GM19328 (cell line): ENCODE measurements around the gene NUBP2.
"Not testable (repeated sequence)": the region's sequence is repeated elsewhere in the genome, so short reads cannot be mapped to it uniquely, and the experiment has no call there.

ENCODE experiments used
- ATAC-seq: cut with Tn5 transposase; IDR thresholded peaks from one replicate; pipeline ENCODE4 v1.9.1; 2021; ENCODE audit warnings: mild to moderate bottlenecking, moderate library complexity; ENCODE audit not compliant: unreplicated experiment

NUBP2 gene

GRCh38 chr16:1784977-1785845 is 2.5 kb downstream of the NUBP2 start:
- ATAC-seq: no peak

GRCh38 chr16:1785846-1786170 is 3.0 kb downstream of the NUBP2 start:
- ATAC-seq: no peak

GRCh38 chr16:1786242-1787055 is 3.7 kb downstream of the NUBP2 start:
- ATAC-seq: no peak

GRCh38 chr16:1787056-1787321 is 4.2 kb downstream of the NUBP2 start:
- no peak for ATAC-seq

DNA sequence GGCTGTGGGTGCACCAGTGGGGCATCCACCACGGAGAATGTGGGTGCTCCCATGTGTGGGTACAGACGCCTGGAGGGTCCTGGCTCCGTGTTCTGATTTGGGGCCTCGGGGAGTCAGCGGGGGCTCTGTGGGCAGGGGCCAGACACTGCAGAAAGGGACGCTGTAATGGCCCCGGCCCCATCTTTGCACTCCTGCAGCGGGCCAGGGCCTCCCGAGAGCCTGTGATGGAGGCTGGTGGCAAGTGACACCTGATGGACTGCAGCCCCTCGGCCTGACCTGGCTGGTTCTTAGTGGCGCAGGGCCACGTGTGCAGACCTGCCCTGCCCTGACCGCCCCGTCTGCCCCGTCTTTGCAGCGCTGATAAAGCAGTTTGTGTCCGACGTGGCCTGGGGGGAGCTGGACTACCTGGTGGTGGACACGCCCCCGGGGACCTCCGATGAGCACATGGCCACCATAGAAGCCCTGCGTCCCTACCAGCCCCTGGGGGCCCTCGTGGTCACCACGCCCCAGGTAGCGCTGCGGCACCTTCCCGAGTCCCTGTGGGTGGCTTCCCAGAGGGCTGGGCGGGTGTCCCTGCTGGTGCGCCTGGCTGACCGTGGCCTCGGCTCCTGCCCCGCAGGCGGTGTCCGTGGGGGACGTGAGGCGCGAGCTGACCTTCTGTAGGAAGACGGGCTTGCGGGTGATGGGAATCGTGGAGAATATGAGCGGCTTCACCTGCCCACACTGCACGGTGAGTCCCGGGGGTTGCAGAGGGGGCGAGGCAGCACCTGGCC is 4.7 kb downstream of the NUBP2 start:
- no peak for ATAC-seq

DNA sequence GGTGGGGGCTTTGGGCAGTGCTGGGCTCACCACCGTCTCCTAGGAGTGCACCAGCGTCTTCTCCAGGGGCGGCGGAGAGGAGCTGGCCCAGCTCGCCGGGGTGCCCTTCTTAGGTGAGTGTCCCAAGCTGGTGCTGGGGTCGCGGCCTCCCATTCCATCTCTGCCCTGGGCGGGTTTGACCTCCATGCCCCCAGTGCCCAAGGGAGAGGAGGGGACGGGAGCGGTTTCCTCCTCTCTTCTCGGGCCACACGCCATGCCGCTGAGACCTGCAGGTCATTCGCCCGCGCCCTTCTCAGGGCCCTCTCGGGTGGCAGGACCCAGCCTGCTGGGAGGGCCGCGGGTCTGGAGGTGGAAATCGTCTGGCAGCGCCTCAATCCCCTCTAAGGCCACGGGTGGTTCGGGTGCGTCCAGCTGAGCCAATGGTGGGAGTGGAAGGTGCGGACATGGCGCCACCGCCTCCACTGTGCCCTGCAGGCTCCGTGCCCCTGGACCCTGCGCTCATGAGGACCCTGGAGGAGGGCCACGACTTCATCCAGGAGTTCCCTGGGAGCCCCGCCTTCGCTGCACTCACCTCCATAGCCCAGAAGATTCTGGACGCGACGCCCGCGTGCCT is 5.4 kb downstream of the NUBP2 start:
- no peak for ATAC-seq

DNA sequence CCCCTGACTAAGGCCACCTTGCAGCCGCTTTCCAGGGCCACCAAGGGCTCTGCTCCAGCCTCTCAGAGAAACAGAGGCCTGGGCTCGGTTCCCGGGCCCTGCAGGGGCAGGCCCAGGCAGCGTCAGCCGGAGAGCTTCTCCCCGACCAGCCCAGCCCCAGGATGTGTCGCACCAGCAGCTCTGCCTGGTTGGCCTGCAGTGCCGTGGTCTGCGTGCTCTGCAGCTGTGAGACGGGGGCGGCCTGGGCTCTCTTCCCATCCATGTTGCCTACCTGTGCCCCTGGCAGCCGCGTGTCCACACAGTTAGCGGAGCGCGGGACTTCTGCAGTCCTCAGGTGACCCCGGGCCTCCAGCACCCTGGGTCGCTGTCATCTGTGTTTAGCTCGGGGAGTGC is 5.9 kb downstream of the NUBP2 start:
- ATAC-seq: no peak

DNA sequence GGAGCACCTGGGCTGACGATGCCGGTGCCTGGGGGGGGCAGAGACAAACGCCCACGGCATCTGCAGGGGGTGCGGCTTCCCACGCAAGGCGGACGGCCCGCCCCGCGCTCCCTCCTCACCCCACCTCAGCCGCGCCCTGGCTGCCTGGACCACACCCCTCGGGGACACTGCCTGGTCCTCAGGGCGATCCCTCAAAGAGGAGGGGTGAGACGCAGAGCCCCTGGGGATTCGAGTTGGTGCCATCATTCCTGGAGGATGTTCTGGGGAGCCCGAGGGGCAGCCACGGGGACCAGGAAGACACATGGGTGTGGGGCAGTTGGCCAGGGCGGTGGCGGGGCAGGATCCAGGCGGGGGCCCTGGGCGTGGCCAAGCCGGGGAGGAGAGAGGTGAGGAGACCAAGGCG is 6.9 kb downstream of the NUBP2 start:
- ATAC-seq: no peak

DNA sequence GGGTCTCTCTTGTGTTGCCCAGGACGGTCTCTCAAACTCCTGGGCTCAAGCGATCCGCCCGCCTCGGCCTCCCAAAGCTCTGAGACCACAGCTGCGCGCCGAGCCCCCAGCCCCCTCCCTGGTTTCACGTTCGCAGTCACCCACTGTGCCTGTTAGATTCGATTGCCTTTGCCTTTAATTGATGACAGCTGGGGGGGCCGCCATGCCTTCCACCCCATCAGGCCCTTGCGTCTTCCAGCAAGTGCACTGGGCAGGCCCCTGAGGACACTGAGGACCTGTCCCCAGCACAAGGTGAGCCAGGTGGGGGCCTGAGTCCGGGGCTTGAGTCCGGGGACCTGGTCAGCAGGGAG is 7.5 kb downstream of the NUBP2 start:
- no peak for ATAC-seq

DNA sequence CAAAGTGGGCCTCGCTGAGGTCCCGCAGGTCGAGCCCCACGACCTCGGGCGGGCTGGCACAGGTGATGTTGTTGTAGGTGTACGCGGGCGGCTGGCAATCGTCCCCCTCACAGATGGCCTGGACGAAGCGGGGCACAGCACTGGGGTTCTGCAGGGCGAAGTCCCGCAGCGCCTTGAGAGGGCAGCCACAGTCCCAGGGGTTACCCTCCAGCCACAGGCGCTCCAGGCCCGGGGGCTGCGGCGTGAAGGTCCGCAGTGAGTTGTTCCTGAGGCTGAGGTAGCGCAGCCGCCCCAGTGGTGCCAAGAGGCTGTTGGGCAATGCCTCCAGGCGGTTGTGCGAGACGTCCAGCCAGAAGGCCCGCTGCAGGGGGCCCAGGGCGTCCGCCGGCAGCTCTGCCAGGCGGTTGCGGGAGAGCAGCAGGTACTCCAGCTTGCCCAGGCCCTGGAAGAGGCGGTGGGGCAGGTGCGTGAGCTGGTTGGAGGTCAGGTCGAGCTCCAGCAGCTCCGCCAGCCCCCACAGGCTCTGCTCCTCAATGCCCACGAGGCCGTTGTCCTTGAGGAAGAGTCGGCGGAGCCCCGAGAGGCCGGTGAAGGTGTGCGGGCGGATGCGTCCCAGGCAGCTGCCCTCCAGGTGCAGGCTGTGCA is 8.0 kb downstream of the NUBP2 start:
- no peak for ATAC-seq

DNA sequence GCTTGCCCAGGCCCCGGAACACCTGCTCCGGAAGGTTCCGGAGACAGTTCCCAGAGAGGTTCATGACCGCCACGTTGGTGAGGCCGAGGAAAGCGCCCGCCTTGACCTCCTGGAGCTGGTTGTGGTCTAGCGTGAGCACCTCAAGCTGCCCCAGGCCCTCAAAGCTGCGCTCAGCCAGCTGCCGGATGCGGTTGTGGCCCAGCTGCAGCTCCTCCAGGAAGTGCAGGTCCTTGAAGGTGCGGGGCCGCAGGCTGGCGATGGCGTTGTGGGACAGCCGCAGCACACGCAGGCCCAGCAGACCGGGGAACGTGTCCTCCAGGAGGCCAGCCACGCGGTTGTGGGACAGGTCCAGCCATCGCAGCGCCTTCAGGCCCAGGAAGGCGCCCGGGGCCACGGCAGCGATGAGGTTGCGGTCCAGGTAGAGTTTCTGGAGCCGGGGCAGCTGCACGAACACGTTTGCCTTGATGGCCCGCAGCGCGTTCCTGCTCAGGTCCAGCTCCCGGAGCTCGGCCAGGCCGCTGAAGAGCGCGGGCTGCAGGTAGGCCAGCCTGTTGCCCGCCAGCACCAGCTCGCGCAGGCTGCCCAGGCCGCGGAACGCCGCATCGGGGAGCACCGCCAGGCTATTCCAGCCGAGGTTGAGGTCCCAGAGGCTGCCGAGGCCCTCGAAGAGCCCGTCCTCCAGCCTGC is 8.6 kb downstream of the NUBP2 start:
- no peak for ATAC-seq

GRCh38 chr16:1791943-1792812 is 9.4 kb downstream of the NUBP2 start:
- no peak for ATAC-seq

DNA sequence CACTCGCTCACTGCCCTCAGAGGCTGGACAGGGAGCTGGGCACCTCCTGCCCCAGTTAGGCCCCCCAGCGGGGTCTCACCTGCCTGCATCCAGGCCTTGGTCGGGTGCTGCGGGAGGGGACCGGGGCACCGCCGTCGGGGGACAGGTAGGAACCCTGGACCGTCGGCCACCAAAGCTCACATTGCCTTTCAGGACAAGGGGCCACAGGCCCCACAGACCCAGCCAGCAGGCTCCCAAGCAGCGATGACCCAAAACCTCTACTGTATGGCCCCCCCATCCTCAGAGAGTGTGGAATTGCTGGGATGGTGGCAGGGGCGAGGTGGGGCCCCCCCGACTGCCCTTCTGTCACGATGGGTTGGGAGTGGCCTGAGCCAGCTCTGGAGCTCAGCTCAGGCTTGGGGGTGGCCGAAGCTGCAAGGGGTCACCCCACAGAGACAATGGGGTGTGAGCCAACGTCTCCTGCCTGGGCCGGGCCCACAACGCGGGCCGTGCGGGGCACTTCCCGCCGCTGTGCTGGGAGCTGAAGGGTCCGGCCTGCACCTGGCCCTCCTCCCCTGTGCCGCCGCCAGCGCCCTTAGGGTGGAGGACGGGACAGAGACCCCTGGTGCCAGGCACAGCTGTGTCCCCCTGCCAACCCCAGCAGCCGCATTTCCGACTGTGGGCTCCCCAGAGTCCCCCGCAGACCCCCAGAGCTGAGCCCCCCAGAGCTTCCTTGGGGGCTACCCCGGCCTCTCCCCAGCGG is 10.2 kb downstream of the NUBP2 start:
- ATAC-seq: no peak

DNA sequence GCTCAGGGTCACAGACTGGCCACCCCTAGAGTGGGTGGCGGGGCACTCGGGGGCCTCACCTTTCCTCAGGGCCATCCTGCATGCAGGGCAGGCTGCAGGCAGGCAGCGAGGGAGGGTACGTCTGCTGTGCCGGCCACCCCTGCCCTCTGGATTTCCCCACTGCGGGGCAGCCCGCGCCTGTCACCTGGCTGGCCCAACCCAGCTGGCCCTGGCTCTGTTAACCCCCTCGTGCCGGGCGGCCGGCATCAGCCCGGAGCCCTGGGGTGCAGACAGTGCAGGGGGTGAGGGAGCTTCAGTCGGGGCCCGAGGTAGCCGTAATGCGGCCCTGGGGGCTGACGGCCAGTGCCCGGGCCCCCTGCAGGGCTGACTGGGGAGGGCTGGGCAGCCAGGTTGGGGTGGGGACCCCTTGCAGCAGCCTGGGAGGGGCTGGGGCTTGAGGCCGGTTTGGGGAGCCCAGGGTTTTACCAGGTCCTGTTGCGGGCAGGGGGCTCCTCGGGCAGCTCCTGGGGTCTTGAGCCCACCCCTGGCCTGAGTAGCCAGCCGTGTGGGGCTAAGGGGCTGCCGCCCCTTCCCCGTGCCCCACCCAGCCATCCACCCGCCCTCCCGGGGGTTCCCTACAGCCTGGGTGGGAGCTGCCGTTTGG is 10.9 kb downstream of the NUBP2 start, which contains the start of gene IGFALS:
Gene IGFALS, minus strand, starts transcription at position 128 of the 643 bp plus-strand sequence. Its CDS starts 53 bp downstream, at position 75.
- no peak for ATAC-seq

DNA sequence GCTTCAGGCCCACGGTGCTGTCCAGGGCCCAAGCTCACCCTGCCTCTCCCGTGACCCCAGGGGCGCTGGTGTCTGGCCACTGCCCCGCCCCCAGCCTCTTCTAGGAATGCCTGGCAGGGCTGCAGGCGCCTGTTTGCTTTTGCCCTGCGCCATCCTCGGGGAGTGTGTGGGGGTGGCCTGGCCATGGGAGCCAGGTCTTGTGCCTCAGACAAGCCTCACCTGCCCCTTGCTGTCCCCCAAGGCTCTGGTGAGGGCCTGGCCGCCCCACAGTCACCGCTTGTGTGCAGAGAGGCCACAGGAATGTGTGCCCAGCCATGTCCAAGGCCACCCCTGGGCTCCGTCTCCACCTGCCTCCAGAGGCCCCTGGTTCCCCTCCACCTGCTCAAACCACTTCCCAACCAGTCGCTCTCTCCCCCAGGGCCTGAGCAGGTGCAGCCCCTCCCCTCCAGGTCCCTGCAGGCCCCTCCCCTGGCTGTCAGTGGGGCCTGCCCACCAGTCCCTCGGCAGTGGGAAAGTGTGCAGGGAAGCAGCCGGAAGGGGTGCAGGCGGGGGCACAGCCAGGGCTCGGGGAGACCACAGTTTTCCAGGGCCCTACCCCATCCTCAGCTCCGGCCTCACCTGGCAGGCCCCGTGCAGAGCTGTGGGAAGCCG is 11.6 kb downstream of the NUBP2 start:
- ATAC-seq: no peak

DNA sequence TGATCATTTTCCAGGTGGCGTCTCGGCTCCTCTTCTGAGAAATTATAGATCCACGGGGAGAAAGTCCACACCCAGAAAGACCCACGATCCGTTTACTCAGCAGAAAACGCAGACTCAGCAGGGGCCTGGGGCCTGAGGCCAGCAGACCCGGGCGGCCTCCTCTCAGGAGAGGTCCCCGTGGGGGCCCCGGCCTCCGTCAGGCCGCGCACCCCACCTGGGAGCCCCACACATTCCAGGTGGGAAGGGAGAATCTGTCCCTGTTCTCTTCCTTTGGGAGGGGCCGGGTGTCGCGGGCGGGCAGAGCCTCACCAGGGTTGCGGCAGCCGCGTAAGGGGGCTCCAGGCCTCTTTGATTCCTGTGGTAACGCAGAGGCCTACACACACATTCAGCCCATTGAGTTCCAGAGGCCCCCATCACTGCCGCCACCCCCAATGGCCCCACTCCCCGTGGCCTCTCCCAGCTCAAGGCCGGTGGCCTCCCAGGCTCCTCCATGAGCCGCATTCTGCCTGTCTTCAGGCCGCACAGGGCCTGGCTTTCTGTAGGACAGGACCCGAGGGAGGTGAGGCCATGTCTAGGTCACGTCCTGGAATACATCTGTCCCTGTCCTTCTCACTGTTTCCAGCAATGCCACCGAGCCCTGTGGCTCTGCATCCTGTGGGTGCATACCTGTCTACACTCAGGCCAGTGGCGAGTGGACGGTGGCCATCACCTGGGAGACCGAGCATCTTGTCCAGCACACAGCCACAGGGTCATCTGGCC is 12.3 kb downstream of the NUBP2 start:
- ATAC-seq: no peak

GRCh38 chr16:1799263-1799662 is 16.5 kb downstream of the NUBP2 start:
- not testable (repeated sequence) for ATAC-seq
